Activated CD4-positive, alpha-beta memory T cell treated with anti-CD3 and anti-CD28 coated beads for 36 hours (primary cell): Measurements from ENCODE around the gene SLC23A2. TPM values are rescaled to one million over a fixed set of nuclear protein-coding genes. Genes with fewer than 3 reads are reported as not detected.
"Not testable (repeated sequence)": the region's sequence is repeated elsewhere in the genome, so short reads cannot be mapped to it uniquely, and the experiment has no call there.

ENCODE experiments used
- CTCF ChIA-PET: fragments of 350-600 bp; sonication (Branson Sonifier 250); formaldehyde crosslinking; loops from one replicate; lab custom pipeline; 2021; ENCODE audit warnings: antibody characterized with exemption, inconsistent platforms; lab: Charles Lee
- POLR2A ChIA-PET: fragments of 350-600 bp; sonication (Branson Sonifier 250); formaldehyde crosslinking; loops from one replicate; lab custom pipeline; 2021; ENCODE audit warnings: antibody characterized with exemption; lab: Charles Lee
- DNase-seq: peaks from one replicate; pipeline ENCODE4 v3.0.0-alpha.2; 2020
- H3K27ac Mint-ChIP-seq: one replicate; pipeline ENCODE4 v1.8.0; 2021; ENCODE audit warnings: mixed read lengths
- H3K27me3 Mint-ChIP-seq: one replicate; pipeline ENCODE4 v1.8.0; 2021; ENCODE audit warnings: mixed read lengths
- H3K36me3 Mint-ChIP-seq: one replicate; pipeline ENCODE4 v1.8.0; 2021; ENCODE audit warnings: mixed read lengths
- H3K4me1 Mint-ChIP-seq: one replicate; pipeline ENCODE4 v1.8.0; 2021; ENCODE audit warnings: low read depth, mixed read lengths
- H3K4me3 Mint-ChIP-seq: one replicate; pipeline ENCODE4 v1.8.0; 2021; ENCODE audit warnings: mild to moderate bottlenecking, mixed read lengths
- H3K9me3 Mint-ChIP-seq: one replicate; pipeline ENCODE4 v1.8.0; 2021; ENCODE audit warnings: mixed read lengths
- intact Hi-C: fragments of 100-400 bp; cut with micrococcal nuclease; formaldehyde crosslinking; loops from one replicate; pipeline ENCODE4 v1.15.1; 2023
- total RNA-seq, 2 experiments: library from RNA; stranded (reverse); gene quantifications; one replicate each; pipeline ENCODE4 v1.2.3, GENCODE V29; 2021

SLC23A2 gene
- total RNA-seq, 2 experiments from 2014 or later = 14.0 to 14.9 TPM

GRCh38 chr20:4891997-4892396 is 109.3 kb downstream of the SLC23A2 start:
- no peaks in the 10 kb centered on the region for H3K4me1 Mint-ChIP-seq
- H3K9me3 Mint-ChIP-seq = no peaks in the 10 kb centered on the region
- H3K36me3 Mint-ChIP-seq = peaks cover 7% of the 10 kb centered on the region
- H3K27me3 Mint-ChIP-seq = no peaks in the 10 kb centered on the region
- DNase-seq = no peak
- intact Hi-C loops = no loop called here
- no peak overlapping the region for H3K4me3 Mint-ChIP-seq
- ChIA-PET CTCF (no interaction called here), POLR2A (no interaction called here)
- no peak overlapping the region for H3K27ac Mint-ChIP-seq

- ChIA-PET CTCF (interaction anchor here (1.1 kb wide), 1 partner anchor 133 kb away, joined by 3 read pairs; no protein-coding TSS in a partner anchor), POLR2A (no interaction called here)
- H3K27me3 Mint-ChIP-seq = no peaks in the 10 kb centered on the region
- H3K4me1 Mint-ChIP-seq = no peaks in the 10 kb centered on the region
- H3K9me3 Mint-ChIP-seq = no peaks in the 10 kb centered on the region
- intact Hi-C loops = no loop called here
- H3K27ac Mint-ChIP-seq = no peak overlapping the region
- H3K4me3 Mint-ChIP-seq = no peak overlapping the region
- peaks cover 7% of the 10 kb centered on the region for H3K36me3 Mint-ChIP-seq
- DNase-seq = no peak
These were observed 110.0 kb downstream of the SLC23A2 start for GRCh38 chr20:4891190-4891763.

GRCh38 chr20:4889446-4889845 is 111.9 kb downstream of the SLC23A2 start:
- ChIA-PET POLR2A (no interaction called here), CTCF (no interaction called here)
- Mint-ChIP-seq H3K27me3 (no peaks in the 10 kb centered on the region), H3K36me3 (peaks cover 11% of the 10 kb centered on the region), H3K4me3 (no peak overlapping the region), H3K9me3 (no peaks in the 10 kb centered on the region), H3K4me1 (no peaks in the 10 kb centered on the region), H3K27ac (no peak overlapping the region)
- intact Hi-C loops = no loop called here
- no peak for DNase-seq

- POLR2A ChIA-PET = no interaction called here
- DNase-seq = no peak
- no peaks in the 10 kb centered on the region for H3K4me1 Mint-ChIP-seq
- no peaks in the 10 kb centered on the region for H3K9me3 Mint-ChIP-seq
- H3K4me3 Mint-ChIP-seq = no peak overlapping the region
- peaks cover 20% of the 10 kb centered on the region for H3K36me3 Mint-ChIP-seq
- H3K27me3 Mint-ChIP-seq = no peaks in the 10 kb centered on the region
- no peak overlapping the region for H3K27ac Mint-ChIP-seq
- CTCF ChIA-PET = interaction anchor here (1.3 to 1.5 kb wide), 2 partner anchors 129 to 214 kb away, joined by 3 read pairs; no protein-coding TSS in a partner anchor
- intact Hi-C loops = no loop called here
These were observed 113.7 kb downstream of the SLC23A2 start for GRCh38 chr20:4887586-4887985.

- no peak for DNase-seq
- H3K36me3 Mint-ChIP-seq = peaks cover 20% of the 10 kb centered on the region
- POLR2A ChIA-PET = no interaction called here
- H3K27me3 Mint-ChIP-seq = no peaks in the 10 kb centered on the region
- H3K27ac Mint-ChIP-seq = no peak overlapping the region
- no peak overlapping the region for H3K4me3 Mint-ChIP-seq
- no peaks in the 10 kb centered on the region for H3K4me1 Mint-ChIP-seq
- CTCF ChIA-PET = interaction anchor here (1.5 kb wide), 1 partner anchor 128 kb away, joined by 3 read pairs; no protein-coding TSS in a partner anchor
- intact Hi-C loops = no loop called here
- no peaks in the 10 kb centered on the region for H3K9me3 Mint-ChIP-seq
These were observed 114.4 kb downstream of the SLC23A2 start for GRCh38 chr20:4886771-4887527.

GRCh38 chr20:4885877-4886276 is 115.4 kb downstream of the SLC23A2 start:
- CTCF ChIA-PET = interaction anchor here (1.9 kb wide), 1 partner anchor 127 kb away, joined by 5 read pairs; no protein-coding TSS in a partner anchor
- intact Hi-C loops = no loop called here
- no peaks in the 10 kb centered on the region for H3K4me1 Mint-ChIP-seq
- no peak overlapping the region for H3K4me3 Mint-ChIP-seq
- H3K9me3 Mint-ChIP-seq = no peaks in the 10 kb centered on the region
- POLR2A ChIA-PET = no interaction called here
- DNase-seq = no peak
- H3K36me3 Mint-ChIP-seq = peaks cover 20% of the 10 kb centered on the region
- H3K27me3 Mint-ChIP-seq = no peaks in the 10 kb centered on the region
- H3K27ac Mint-ChIP-seq = no peak overlapping the region

- Mint-ChIP-seq H3K27ac (no peak overlapping the region), H3K9me3 (no peaks in the 10 kb centered on the region), H3K36me3 (peaks cover 18% of the 10 kb centered on the region), H3K27me3 (no peaks in the 10 kb centered on the region), H3K4me1 (no peaks in the 10 kb centered on the region), H3K4me3 (no peak overlapping the region)
- POLR2A ChIA-PET = no interaction called here
- CTCF ChIA-PET = interaction anchor here (0.8 kb wide), 1 partner anchor 173 kb away, joined by 3 read pairs; no protein-coding TSS in a partner anchor
- DNase-seq = no peak
- intact Hi-C loops = no loop called here
These were observed 117.8 kb downstream of the SLC23A2 start for GRCh38 chr20:4883546-4883945.

GRCh38 chr20:4883051-4883450 is 118.3 kb downstream of the SLC23A2 start:
- Mint-ChIP-seq H3K4me1 (no peaks in the 10 kb centered on the region), H3K9me3 (no peaks in the 10 kb centered on the region), H3K36me3 (peaks cover 18% of the 10 kb centered on the region), H3K27ac (no peak overlapping the region), H3K27me3 (no peaks in the 10 kb centered on the region), H3K4me3 (no peak overlapping the region)
- intact Hi-C loops = no loop called here
- POLR2A ChIA-PET = no interaction called here
- CTCF ChIA-PET = no interaction called here
- no peak for DNase-seq

GRCh38 chr20:4881006-4881730 is 120.1 kb downstream of the SLC23A2 start:
- intact Hi-C loops = no loop called here
- Mint-ChIP-seq H3K4me3 (no peak overlapping the region), H3K4me1 (no peaks in the 10 kb centered on the region), H3K27me3 (no peaks in the 10 kb centered on the region), H3K36me3 (peaks cover 18% of the 10 kb centered on the region), H3K27ac (no peak overlapping the region), H3K9me3 (no peaks in the 10 kb centered on the region)
- ChIA-PET POLR2A (no interaction called here), CTCF (interaction anchor here (1.1 kb wide), 1 partner anchor 74 kb away, joined by 3 read pairs; no protein-coding TSS in a partner anchor)
- DNase-seq = no peak

GRCh38 chr20:4880051-4880450 is 121.3 kb downstream of the SLC23A2 start:
- Mint-ChIP-seq H3K4me1 (no peaks in the 10 kb centered on the region), H3K36me3 (peaks cover 18% of the 10 kb centered on the region), H3K27ac (no peak overlapping the region), H3K4me3 (no peak overlapping the region), H3K9me3 (no peaks in the 10 kb centered on the region), H3K27me3 (no peaks in the 10 kb centered on the region)
- no peak for DNase-seq
- ChIA-PET POLR2A (no interaction called here), CTCF (interaction anchor here (1.1 to 1.3 kb wide), 2 partner anchors 75 to 139 kb away, joined by 3 read pairs; no protein-coding TSS in a partner anchor)
- intact Hi-C loops = no loop called here

GRCh38 chr20:4878099-4878498 is 123.2 kb downstream of the SLC23A2 start:
- CTCF ChIA-PET, H3K27me3 Mint-ChIP-seq, H3K27ac Mint-ChIP-seq, H3K9me3 Mint-ChIP-seq, H3K4me1 Mint-ChIP-seq, H3K4me3 Mint-ChIP-seq, DNase-seq, POLR2A ChIA-PET, intact Hi-C loops: not testable (repeated sequence)
- H3K36me3 Mint-ChIP-seq = peaks cover 11% of the 10 kb centered on the region

GRCh38 chr20:4876731-4877130 is 124.6 kb downstream of the SLC23A2 start:
- intact Hi-C loops = no loop called here
- Mint-ChIP-seq H3K9me3 (no peaks in the 10 kb centered on the region), H3K27me3 (no peaks in the 10 kb centered on the region), H3K36me3 (peaks cover 14% of the 10 kb centered on the region), H3K27ac (no peak overlapping the region), H3K4me3 (no peak overlapping the region), H3K4me1 (no peaks in the 10 kb centered on the region)
- ChIA-PET CTCF (no interaction called here), POLR2A (no interaction called here)
- DNase-seq = no peak
